T-helper 1 cell (primary cell): Measurements from ENCODE around the gene LMNB1.

Source experiments
- DNase-seq, 5 donors: peaks; one replicate each; pipeline ENCODE4 v3.0.0-alpha.2; 2012 to 2020

Gene LMNB1

GRCh38 chr5:126858441-126858840 is 81.5 kb downstream of the LMNB1 start:
- no peak for DNase-seq

GRCh38 chr5:126863402-126863801 is 86.5 kb downstream of the LMNB1 start:
- DNase-seq, result no peak

GRCh38 chr5:126864042-126864688 is 87.2 kb downstream of the LMNB1 start:
- no peak for DNase-seq

- no peak for DNase-seq
These were observed 88.4 kb downstream of the LMNB1 start for GRCh38 chr5:126865299-126865698.

GRCh38 chr5:126866851-126867636 is 90.1 kb downstream of the LMNB1 start:
- DNase-seq, result no peak

- DNase-seq, result no peak
These were observed 91.5 kb downstream of the LMNB1 start for GRCh38 chr5:126868338-126869004.

GRCh38 chr5:126869005-126869451 is 92.1 kb downstream of the LMNB1 start:
- DNase-seq, result no peak

- no peak for DNase-seq
These were observed 94.5 kb downstream of the LMNB1 start for GRCh38 chr5:126871441-126871840.

GRCh38 chr5:126872561-126873354 is 95.8 kb downstream of the LMNB1 start:
- no peak for DNase-seq

- no peak for DNase-seq
These were observed 98.4 kb downstream of the LMNB1 start for GRCh38 chr5:126875303-126875785.

- no peak for DNase-seq
These were observed 100.7 kb downstream of the LMNB1 start for GRCh38 chr5:126877602-126878001.

GRCh38 chr5:126878085-126878484 is 101.1 kb downstream of the LMNB1 start:
- no peak for DNase-seq

- no peak for DNase-seq
These were observed 101.7 kb downstream of the LMNB1 start for GRCh38 chr5:126878634-126879033.

- DNase-seq, result no peak
These were observed 105.1 kb downstream of the LMNB1 start for GRCh38 chr5:126881821-126882600.

- no peak for DNase-seq
These were observed 106.8 kb downstream of the LMNB1 start for GRCh38 chr5:126883564-126884245.

- DNase-seq, result no peak
These were observed 107.4 kb downstream of the LMNB1 start for GRCh38 chr5:126884269-126884819.
